ENCODE data around the gene SLC11A2. TPM values are rescaled to one million over a fixed set of nuclear protein-coding genes. Genes with fewer than 3 reads are reported as not detected.

SLC11A2 gene
- polyA plus RNA-seq, 1 donor (not counting 4 experiments of a cell fraction or from before 2014, with no cell fraction given): 38.9 TPM

- Histone ChIP-seq H3K4me2 (ENCODE audit: control insufficient read depth, extremely low read depth, insufficient read depth, low read depth, low read length) (no peak overlapping the region), H3K4me3 (ENCODE audit: control insufficient read depth in 2 of 3, extremely low read depth in 1 of 3, insufficient read depth in 2 of 3, low read depth in 1 of 3, low read length in 3 of 3) (no peak overlapping the region), H4K20me1 (ENCODE audit: control insufficient read depth, extremely low read depth, insufficient read depth, low read length) (no peaks in the 10 kb centered on the region), H3K9ac (ENCODE audit: control insufficient read depth, extremely low read depth, insufficient read depth, low read length) (no peak overlapping the region), H3K27ac (ENCODE audit: control insufficient read depth, insufficient read depth, low read length) (no peak overlapping the region), H3K4me1 (ENCODE audit: control insufficient read depth, extremely low read depth, insufficient read depth, low read length) (peaks cover 10% of the 10 kb centered on the region), H3K27me3 (ENCODE audit: control insufficient read depth, extremely low read depth, insufficient read depth, low read length) (no peaks in the 10 kb centered on the region), H3K9me1 (ENCODE audit: control insufficient read depth, extremely low read depth, insufficient read depth, low read length) (no peaks in the 10 kb centered on the region), H3K36me3 (ENCODE audit: control insufficient read depth in 2 of 2, extremely low read depth in 1 of 2, insufficient read depth in 2 of 2, low read length in 2 of 2) (no peaks in the 10 kb centered on the region), H3K9me3 (ENCODE audit: control insufficient read depth, low read depth, low read length) (no peaks in the 10 kb centered on the region), H2AFZ (ENCODE audit: control insufficient read depth, low read length) (no peak overlapping the region), H3K79me2 (ENCODE audit: control insufficient read depth, insufficient read depth, low read length) (peaks cover 66% of the 10 kb centered on the region)
- dilution Hi-C loops (cut with MboI; ENCODE audit: extremely low pct_ligation_motif_present, low sequenced_read_pairs): no loop called here
- TF ChIP-seq CTCF (optimal IDR thresholded peaks at IDR 0.05 in 1 of 3, IDR thresholded peaks at IDR 0.05 in 1 of 3, conservative IDR thresholded peaks at IDR 0.05 in 1 of 3; ENCODE audit: extremely low read depth in 1 of 3, insufficient read depth in 2 of 3, low read length in 3 of 3) (no peak), EZH2 (IDR thresholded peaks at IDR 0.05; ENCODE audit: low read length) (no peak)
- FAIRE-seq (no peak), DNase-seq (ENCODE audit: low read depth, low spot score) (no peak)
Observed at GRCh38 chr12:51021694-51022093, 4.5 kb downstream of the SLC11A2 start.

- H3K27ac ChIP-seq (ENCODE audit: control insufficient read depth, insufficient read depth, low read length): no peak overlapping the region
- no peaks in the 10 kb centered on the region for H3K9me3 ChIP-seq (ENCODE audit: control insufficient read depth, low read depth, low read length)
- no peak overlapping the region for H3K4me3 ChIP-seq (ENCODE audit: control insufficient read depth in 2 of 3, extremely low read depth in 1 of 3, insufficient read depth in 2 of 3, low read depth in 1 of 3, low read length in 3 of 3)
- dilution Hi-C loops (cut with MboI; ENCODE audit: extremely low pct_ligation_motif_present, low sequenced_read_pairs): no loop called here
- H3K9me1 ChIP-seq (ENCODE audit: control insufficient read depth, extremely low read depth, insufficient read depth, low read length): no peaks in the 10 kb centered on the region
- DNase-seq (ENCODE audit: low read depth, low spot score) (no peak), FAIRE-seq (no peak)
- peaks cover 7% of the 10 kb centered on the region for H3K4me1 ChIP-seq (ENCODE audit: control insufficient read depth, extremely low read depth, insufficient read depth, low read length)
- no peak overlapping the region for H3K4me2 ChIP-seq (ENCODE audit: control insufficient read depth, extremely low read depth, insufficient read depth, low read depth, low read length)
- H3K9ac ChIP-seq (ENCODE audit: control insufficient read depth, extremely low read depth, insufficient read depth, low read length): no peak overlapping the region
- H4K20me1 ChIP-seq (ENCODE audit: control insufficient read depth, extremely low read depth, insufficient read depth, low read length): no peaks in the 10 kb centered on the region
- no peak overlapping the region for H2AFZ ChIP-seq (ENCODE audit: control insufficient read depth, low read length)
- TF ChIP-seq EZH2 (IDR thresholded peaks at IDR 0.05; ENCODE audit: low read length): no peak
- TF ChIP-seq CTCF (optimal IDR thresholded peaks at IDR 0.05 in 1 of 3, IDR thresholded peaks at IDR 0.05 in 1 of 3, conservative IDR thresholded peaks at IDR 0.05 in 1 of 3; ENCODE audit: extremely low read depth in 1 of 3, insufficient read depth in 2 of 3, low read length in 3 of 3): no peak
- no peaks in the 10 kb centered on the region for H3K36me3 ChIP-seq (ENCODE audit: control insufficient read depth in 2 of 2, extremely low read depth in 1 of 2, insufficient read depth in 2 of 2, low read length in 2 of 2)
- peaks cover 66% of the 10 kb centered on the region for H3K79me2 ChIP-seq (ENCODE audit: control insufficient read depth, insufficient read depth, low read length)
- no peaks in the 10 kb centered on the region for H3K27me3 ChIP-seq (ENCODE audit: control insufficient read depth, extremely low read depth, insufficient read depth, low read length)
Observed at GRCh38 chr12:51020448-51021182, 5.6 kb downstream of the SLC11A2 start.
